ENCODE measurements around the gene DDIT4.

- TF ChIP-seq POLR2A (IDR thresholded peaks at IDR 0.05) (no peak), CTCF (IDR thresholded peaks at IDR 0.05) (no peak)
These were observed 32.0 kb upstream of the DDIT4 start for GRCh38 chr10:72241691-72242252.

Data from testis (tissue), 2 donors.